ENCODE results near the gene NTNG2.

GRCh38 chr9:132169672-132170392 lies 8.0 kb downstream of the NTNG2 start:
- TF ChIP-seq CTCF (IDR thresholded peaks at IDR 0.05) (peak in 2 of 3 donors; percentile 40 to 43), POLR2A (IDR thresholded peaks at IDR 0.05) (no peak)
